Left ventricle myocardium superior (tissue), 1 donor: ENCODE results near the gene ZFP1. TPM values are rescaled to one million over a fixed set of nuclear protein-coding genes. Genes with fewer than 3 reads are reported as not detected.

ENCODE experiments used
- ATAC-seq: fragments of 200-7000 bp; cut with Tn5 transposase; one replicate; pipeline ENCODE4 v1.9.1; 2020; ENCODE audit warnings: mild to moderate bottlenecking, moderate library complexity
- DNase-seq: peaks from one replicate; pipeline ENCODE4 v3.0.0-alpha.2; 2020
- intact Hi-C: fragments of 100-400 bp; cut with micrococcal nuclease; formaldehyde crosslinking; loops from one replicate; pipeline ENCODE4 v1.11.0; 2022
- long read RNA-seq: library from polyadenylated mRNA; unstranded; transcript quantifications from one replicate; pipeline ENCODE4 v2.0.0, GENCODE V29; 2021
- total RNA-seq: library from RNA; stranded (reverse); fragmentation: NEBNext Ultra II Directional; extraction: Animal tissue kit (Norgen Biotek cat#: 25700); gene quantifications from one replicate; pipeline ENCODE4 v1.2.1, GENCODE V29; 2021
- donor health status: DM: no; HTN: yes; CAD: no; lungs with severe emphysema.

Gene ZFP1
- 6.7 TPM for total RNA-seq
- long read RNA-seq, transcript ZFP1-209 (4 exons, 1,457 nt): major isoform, 8 of 12 reads
- long read RNA-seq, partial matches to known transcripts: 0 of 12 reads
- long read RNA-seq, other reads (novel, unspliced or antisense): 2 of 12 reads

- intact Hi-C loops: no loop called here
- DNase-seq: peak; percentile 98
- peak; percentile 99 for ATAC-seq
Observed at GRCh38 chr16:75148311-75149195, at the start of gene ZFP1. Gene ZFP1 (plus strand): TSS chr16:75148524. CDS start chr16:75152952, 4,428 bp downstream.

GRCh38 chr16:75099075-75099667 is 49.2 kb upstream of the ZFP1 start:
- peak; percentile 23 for ATAC-seq
- intact Hi-C loops: no loop called here
- no peak for DNase-seq

GRCh38 chr16:75099738-75100602 is 48.4 kb upstream of the ZFP1 start:
- peak; percentile 75 for ATAC-seq
- intact Hi-C loops: no loop called here

GRCh38 chr16:75100603-75100990 is 47.7 kb upstream of the ZFP1 start:
- DNase-seq (no peak), ATAC-seq (no peak)
- intact Hi-C loops: no loop called here

More at GRCh38 chr16:75099738-75100602, 48.4 kb upstream of the ZFP1 start:
- peak; percentile 53 for DNase-seq

- ATAC-seq (no peak), DNase-seq (no peak)
- intact Hi-C loops: no loop called here
Observed at GRCh38 chr16:75101635-75102034, 46.7 kb upstream of the ZFP1 start.

GRCh38 chr16:75102595-75102994 is 45.7 kb upstream of the ZFP1 start:
- ATAC-seq (no peak), DNase-seq (no peak)
- intact Hi-C loops: no loop called here

- intact Hi-C loops: no loop called here
- no peak for DNase-seq
Observed at GRCh38 chr16:75103994-75104393, 44.3 kb upstream of the ZFP1 start.

GRCh38 chr16:75104836-75105235 is 43.5 kb upstream of the ZFP1 start:
- DNase-seq (no peak), ATAC-seq (no peak)
- intact Hi-C loops: loop anchor here (5.0 kb wide), 1 partner anchor 103 kb away; no protein-coding TSS in a partner anchor

More at GRCh38 chr16:75103994-75104393, 44.3 kb upstream of the ZFP1 start:
- ATAC-seq: no peak

GRCh38 chr16:75105306-75106061 is 42.8 kb upstream of the ZFP1 start:
- peak; percentile 33 for ATAC-seq
- intact Hi-C loops: loop anchor here (5.0 kb wide), 1 partner anchor 103 kb away; no protein-coding TSS in a partner anchor
- peak; percentile 73 for DNase-seq

- ATAC-seq (no peak), DNase-seq (no peak)
- intact Hi-C loops: loop anchor here (5.0 kb wide), 1 partner anchor 104 kb away; no protein-coding TSS in a partner anchor
Observed at GRCh38 chr16:75106351-75107274, 41.7 kb upstream of the ZFP1 start.

- intact Hi-C loops: loop anchor here (5.0 kb wide), 1 partner anchor 105 kb away; no protein-coding TSS in a partner anchor
- DNase-seq: no peak
Observed at GRCh38 chr16:75107505-75107904, 40.8 kb upstream of the ZFP1 start.

GRCh38 chr16:75108792-75109731 is 39.3 kb upstream of the ZFP1 start:
- peak; percentile 54 for ATAC-seq
- DNase-seq: peak; percentile 92
- intact Hi-C loops: loop anchor here (5.0 kb wide), 1 partner anchor 107 kb away; no protein-coding TSS in a partner anchor

More at GRCh38 chr16:75107505-75107904, 40.8 kb upstream of the ZFP1 start:
- no peak for ATAC-seq

GRCh38 chr16:75109732-75110243 is 38.5 kb upstream of the ZFP1 start:
- ATAC-seq (peak; percentile 71), DNase-seq (peak; percentile 88)
- intact Hi-C loops: loop anchor here (5.0 kb wide), 1 partner anchor 107 kb away; no protein-coding TSS in a partner anchor

- peak; percentile 92 for DNase-seq
- intact Hi-C loops: no loop called here
Observed at GRCh38 chr16:75110637-75111513, 37.4 kb upstream of the ZFP1 start.

GRCh38 chr16:75111514-75111940 is 36.8 kb upstream of the ZFP1 start:
- no peak for DNase-seq
- no peak for ATAC-seq
- intact Hi-C loops: no loop called here

More at GRCh38 chr16:75110637-75111513, 37.4 kb upstream of the ZFP1 start:
- peak; percentile 63 for ATAC-seq
